HG03066 (cell line): Measurements from ENCODE around the gene LRRC4B.

Experiments
- ATAC-seq: cut with Tn5 transposase; IDR thresholded peaks from one replicate; pipeline ENCODE4 v1.9.1; 2021; ENCODE audit warnings: low read depth; ENCODE audit not compliant: unreplicated experiment

Gene LRRC4B

GRCh38 chr19:50467566-50467965, 100.7 kb downstream of the LRRC4B start:
- ATAC-seq: no peak
